MM.1S (cell line): ENCODE results near the gene EGFLAM.

Source experiments
- DNase-seq: peaks from one replicate; pipeline ENCODE4 v3.0.0-alpha.2; 2015
- H2AFZ ChIP-seq: fragments of 300-600 bp; sonication (generic); 2 replicates; pipeline ENCODE4 v1.6.0; 2016; ENCODE audit warnings: antibody characterized with exemption, low read length
- H3F3A ChIP-seq: fragments of 300-600 bp; sonication (generic); 2 replicates; pipeline ENCODE4 v1.6.1; 2016; ENCODE audit warnings: mild to moderate bottlenecking, antibody characterized with exemption, low read length, moderate library complexity, mixed read lengths; ENCODE audit not compliant: insufficient read depth
- H3K27ac ChIP-seq: fragments of 300-600 bp; sonication (generic); 2 replicates; pipeline ENCODE4 v1.5.1; 2016; ENCODE audit warnings: mild to moderate bottlenecking, low read length
- H3K27me3 ChIP-seq: fragments of 300-600 bp; sonication (generic); replicated peaks from 2 replicates; pipeline ENCODE4 v1.6.0; 2016; ENCODE audit warnings: low read length; ENCODE audit not compliant: insufficient read depth
- H3K36me3 ChIP-seq: fragments of 300-600 bp; sonication (generic); replicated peaks from 2 replicates; pipeline ENCODE4 v1.6.1; 2016; ENCODE audit warnings: mild to moderate bottlenecking, low read length, mixed read lengths; ENCODE audit not compliant: insufficient read depth
- H3K4me1 ChIP-seq: fragments of 300-600 bp; sonication (generic); 2 replicates; pipeline ENCODE4 v1.6.1; 2016; ENCODE audit warnings: low read length, mixed read lengths
- H3K4me2 ChIP-seq: fragments of 300-600 bp; sonication (generic); 2 replicates; pipeline ENCODE4 v1.6.0; 2016; ENCODE audit warnings: low read depth, low read length
- H3K4me3 ChIP-seq: fragments of 300-600 bp; sonication (generic); 2 replicates; pipeline ENCODE4 v1.5.1; 2016; ENCODE audit warnings: low read length, mixed read lengths
- H3K79me2 ChIP-seq: fragments of 300-600 bp; sonication (generic); 2 replicates; pipeline ENCODE4 v1.6.1; 2016; ENCODE audit warnings: mixed run types, low read length, mixed read lengths
- H3K9ac ChIP-seq: fragments of 300-600 bp; sonication (generic); 2 replicates; pipeline ENCODE4 v1.6.1; 2016; ENCODE audit warnings: low read length, mixed read lengths
- H3K9me2 ChIP-seq: fragments of 300-600 bp; sonication (generic); replicated peaks from 2 replicates; pipeline ENCODE4 v1.6.1; 2016; ENCODE audit warnings: mild to moderate bottlenecking, low read length, mixed read lengths; ENCODE audit not compliant: insufficient read depth
- H3K9me3 ChIP-seq: fragments of 300-600 bp; sonication (generic); replicated peaks from 2 replicates; pipeline ENCODE4 v1.6.1; 2016; ENCODE audit warnings: mild to moderate bottlenecking, low read length, mixed read lengths; ENCODE audit not compliant: insufficient read depth
- H4K20me1 ChIP-seq: fragments of 300-600 bp; sonication (generic); 2 replicates; pipeline ENCODE4 v1.6.1; 2016; ENCODE audit warnings: mild to moderate bottlenecking, low read length, moderate library complexity, mixed read lengths; ENCODE audit not compliant: insufficient read depth
- EZH2 ChIP-seq: fragments of 300-600 bp; sonication (generic); optimal IDR thresholded peaks from 2 replicates; pipeline ENCODE3; 2017; ENCODE audit warnings: low read depth, mild to moderate bottlenecking, antibody characterized with exemption, low read length, mixed read lengths
- EZH2phosphoT487 ChIP-seq: fragments of 300-600 bp; sonication (generic); IDR thresholded peaks from 2 replicates; pipeline ENCODE4 v1.6.1; 2018; ENCODE audit warnings: antibody characterized with exemption, low read length
- TF ChIP-seq, protein P1 (sequence below): fragments of 300-600 bp; sonication (generic); IDR thresholded peaks from 2 replicates; pipeline ENCODE4 v1.5.1; 2016; ENCODE audit warnings: antibody characterized with exemption, low read length, mixed read lengths

EGFLAM gene

DNA sequence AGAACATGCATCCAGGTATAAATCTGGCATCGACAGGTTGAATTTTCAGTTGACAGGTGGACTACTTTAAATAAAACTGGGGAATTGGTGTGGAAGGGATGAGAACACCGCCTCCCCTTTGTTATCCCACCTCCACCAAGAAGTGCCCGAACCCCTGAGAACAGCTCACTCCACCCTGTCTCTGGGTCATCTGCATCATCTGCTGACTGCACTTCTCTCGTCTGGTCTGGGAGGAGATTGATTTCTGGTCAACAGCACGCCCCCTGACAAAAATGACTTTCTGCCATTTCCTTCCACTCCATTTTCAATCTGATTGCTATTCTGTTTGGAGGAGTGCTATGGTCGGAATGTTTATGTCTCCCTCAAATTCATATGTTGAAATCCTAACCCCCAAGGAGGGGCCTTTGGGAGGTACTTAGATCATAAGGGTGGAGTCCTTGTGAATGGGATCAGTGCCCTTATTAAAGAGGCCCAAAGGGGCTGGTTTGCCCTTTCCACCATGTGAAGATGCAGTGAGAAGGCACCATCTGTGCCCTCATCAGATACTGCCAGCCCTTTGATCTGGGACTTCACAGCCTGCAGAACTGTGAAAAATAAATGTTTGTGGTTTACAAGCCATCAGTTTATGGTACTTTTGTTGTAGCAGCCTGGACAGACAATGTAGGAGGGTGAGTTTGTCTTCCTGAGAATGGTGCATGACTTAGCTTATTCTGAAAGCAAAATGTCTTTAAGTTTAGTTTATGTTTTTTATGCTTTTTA lies 145.7 kb downstream of the EGFLAM start:
- H3K9me3 ChIP-seq: no peaks in the 10 kb centered on the region
- H3K4me2 ChIP-seq: no peak overlapping the region
- no peaks in the 10 kb centered on the region for H3K36me3 ChIP-seq
- H3K79me2 ChIP-seq: no peaks in the 10 kb centered on the region
- no peaks in the 10 kb centered on the region for H3K9me2 ChIP-seq
- no peak overlapping the region for H3K9ac ChIP-seq
- H3K4me3 ChIP-seq: no peak overlapping the region
- no peak overlapping the region for H3K27ac ChIP-seq
- no peaks in the 10 kb centered on the region for H3K4me1 ChIP-seq
- no peaks in the 10 kb centered on the region for H3K27me3 ChIP-seq
- no peak for TF ChIP-seq EZH2
- TF ChIP-seq, protein P1, sequence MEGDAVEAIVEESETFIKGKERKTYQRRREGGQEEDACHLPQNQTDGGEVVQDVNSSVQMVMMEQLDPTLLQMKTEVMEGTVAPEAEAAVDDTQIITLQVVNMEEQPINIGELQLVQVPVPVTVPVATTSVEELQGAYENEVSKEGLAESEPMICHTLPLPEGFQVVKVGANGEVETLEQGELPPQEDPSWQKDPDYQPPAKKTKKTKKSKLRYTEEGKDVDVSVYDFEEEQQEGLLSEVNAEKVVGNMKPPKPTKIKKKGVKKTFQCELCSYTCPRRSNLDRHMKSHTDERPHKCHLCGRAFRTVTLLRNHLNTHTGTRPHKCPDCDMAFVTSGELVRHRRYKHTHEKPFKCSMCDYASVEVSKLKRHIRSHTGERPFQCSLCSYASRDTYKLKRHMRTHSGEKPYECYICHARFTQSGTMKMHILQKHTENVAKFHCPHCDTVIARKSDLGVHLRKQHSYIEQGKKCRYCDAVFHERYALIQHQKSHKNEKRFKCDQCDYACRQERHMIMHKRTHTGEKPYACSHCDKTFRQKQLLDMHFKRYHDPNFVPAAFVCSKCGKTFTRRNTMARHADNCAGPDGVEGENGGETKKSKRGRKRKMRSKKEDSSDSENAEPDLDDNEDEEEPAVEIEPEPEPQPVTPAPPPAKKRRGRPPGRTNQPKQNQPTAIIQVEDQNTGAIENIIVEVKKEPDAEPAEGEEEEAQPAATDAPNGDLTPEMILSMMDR: no peak
- TF ChIP-seq EZH2phosphoT487: no peak
- H2AFZ ChIP-seq: no peak overlapping the region
- H4K20me1 ChIP-seq: no peaks in the 10 kb centered on the region
- H3F3A ChIP-seq: no peaks in the 10 kb centered on the region
- DNase-seq: no peak

- H3K9me2 ChIP-seq: no peaks in the 10 kb centered on the region
- H3K27me3 ChIP-seq: no peaks in the 10 kb centered on the region
- H3K9ac ChIP-seq: no peak overlapping the region
- no peak overlapping the region for H3K4me3 ChIP-seq
- no peak for DNase-seq
- H3K79me2 ChIP-seq: no peaks in the 10 kb centered on the region
- no peak overlapping the region for H3K4me2 ChIP-seq
- no peak for TF ChIP-seq EZH2
- TF ChIP-seq, protein P1: peak; percentile 34
- TF ChIP-seq EZH2phosphoT487: no peak
- no peaks in the 10 kb centered on the region for H4K20me1 ChIP-seq
- no peaks in the 10 kb centered on the region for H3K9me3 ChIP-seq
- H3F3A ChIP-seq: no peaks in the 10 kb centered on the region
- H3K4me1 ChIP-seq: no peaks in the 10 kb centered on the region
- H3K27ac ChIP-seq: no peak overlapping the region
- no peak overlapping the region for H2AFZ ChIP-seq
- H3K36me3 ChIP-seq: no peaks in the 10 kb centered on the region
Measured at GRCh38 chr5:38404667-38405276, 146.4 kb downstream of the EGFLAM start.

DNA sequence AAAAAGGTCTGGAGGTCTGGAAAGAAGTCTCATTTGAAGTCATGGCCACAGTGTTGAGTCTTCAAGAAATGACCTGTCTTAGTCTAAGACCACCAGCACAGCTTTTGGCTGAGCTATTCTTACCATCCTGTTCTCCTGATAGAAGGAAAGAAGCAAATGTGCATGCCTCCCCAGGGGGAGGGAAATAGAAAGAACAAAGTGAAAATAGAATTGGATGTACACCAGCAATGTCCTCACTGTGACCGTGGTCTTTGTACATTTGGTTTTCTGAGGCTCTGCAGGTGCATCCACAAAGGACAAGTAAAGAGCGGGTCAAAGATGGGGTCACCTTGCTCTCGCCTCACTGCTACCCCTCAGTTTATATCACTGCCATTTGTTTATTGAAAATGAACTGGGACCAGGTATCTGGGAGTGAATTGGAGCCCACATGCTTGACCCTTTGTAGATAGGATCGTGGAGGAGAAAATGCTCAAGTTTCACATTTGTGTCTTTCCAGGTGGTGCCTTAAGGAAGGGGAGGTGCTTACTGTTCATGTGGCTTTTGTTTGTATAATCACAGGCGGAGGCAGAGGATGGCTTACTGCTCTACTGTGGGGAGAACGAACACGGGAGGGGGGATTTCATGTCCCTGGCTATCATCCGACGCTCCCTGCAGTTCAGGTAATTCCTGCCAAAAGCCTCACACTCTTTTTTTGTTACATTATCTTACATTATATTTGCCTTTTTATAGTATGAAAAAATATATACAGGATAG lies 150.3 kb downstream of the EGFLAM start:
- no peak overlapping the region for H3K4me2 ChIP-seq
- no peak overlapping the region for H3K4me3 ChIP-seq
- no peak overlapping the region for H3K27ac ChIP-seq
- no peaks in the 10 kb centered on the region for H3K27me3 ChIP-seq
- no peak for DNase-seq
- H3K9me2 ChIP-seq: no peaks in the 10 kb centered on the region
- no peak for TF ChIP-seq EZH2phosphoT487
- TF ChIP-seq EZH2: no peak
- TF ChIP-seq, protein P1: no peak
- H2AFZ ChIP-seq: no peak overlapping the region
- no peaks in the 10 kb centered on the region for H3K4me1 ChIP-seq
- H3K9ac ChIP-seq: no peak overlapping the region
- H3K9me3 ChIP-seq: no peaks in the 10 kb centered on the region
- H4K20me1 ChIP-seq: no peaks in the 10 kb centered on the region
- H3K36me3 ChIP-seq: no peaks in the 10 kb centered on the region
- H3F3A ChIP-seq: no peaks in the 10 kb centered on the region
- H3K79me2 ChIP-seq: no peaks in the 10 kb centered on the region
